ENCODE data around the gene ST6GALNAC5.

Gene ST6GALNAC5

GRCh38 chr1:77076759-77077158 lies 209.5 kb downstream of the ST6GALNAC5 start:
- Histone ChIP-seq H3K4me1 (ENCODE audit: control insufficient read depth, insufficient read depth, low read length, poor library complexity, severe bottlenecking) (no peaks in the 10 kb centered on the region), H3K36me3 (ENCODE audit: control insufficient read depth, insufficient read depth, low read length) (no peaks in the 10 kb centered on the region), H3K27ac (ENCODE audit: low read depth, low read length, severe bottlenecking) (no peak overlapping the region), H3K4me3 (ENCODE audit: extremely low read depth, insufficient read depth, low read length, poor library complexity, severe bottlenecking) (no peak overlapping the region), H3K9me3 (ENCODE audit: control insufficient read depth, low read length) (no peaks in the 10 kb centered on the region)
- WGBS, 2 experiments (ENCODE audit: insufficient coverage in 2 of 2), result 78 to 86% methylated on average over 1 to 2 of the region's 2 CpGs

GRCh38 chr1:77081834-77082233 lies 214.6 kb downstream of the ST6GALNAC5 start:
- H3K4me1 ChIP-seq (ENCODE audit: control insufficient read depth, insufficient read depth, low read length, poor library complexity, severe bottlenecking), result no peaks in the 10 kb centered on the region
- H3K9me3 ChIP-seq (ENCODE audit: control insufficient read depth, low read length), result no peaks in the 10 kb centered on the region
- H3K36me3 ChIP-seq (ENCODE audit: control insufficient read depth, insufficient read depth, low read length), result no peaks in the 10 kb centered on the region
- 79 to 88% methylated on average over 3 to 4 of the region's 4 CpGs for WGBS, 2 experiments (ENCODE audit: insufficient coverage in 2 of 2)
- no peak overlapping the region for H3K4me3 ChIP-seq (ENCODE audit: extremely low read depth, insufficient read depth, low read length, poor library complexity, severe bottlenecking)
- no peak overlapping the region for H3K27ac ChIP-seq (ENCODE audit: low read depth, low read length, severe bottlenecking)

- H3K9me3 ChIP-seq (ENCODE audit: control insufficient read depth, low read length), result no peaks in the 10 kb centered on the region
- H3K36me3 ChIP-seq (ENCODE audit: control insufficient read depth, insufficient read depth, low read length), result no peaks in the 10 kb centered on the region
- H3K4me1 ChIP-seq (ENCODE audit: control insufficient read depth, insufficient read depth, low read length, poor library complexity, severe bottlenecking), result no peaks in the 10 kb centered on the region
- no peak overlapping the region for H3K4me3 ChIP-seq (ENCODE audit: extremely low read depth, insufficient read depth, low read length, poor library complexity, severe bottlenecking)
- WGBS, 2 experiments (ENCODE audit: insufficient coverage in 2 of 2), result 67% methylated on average over 1 of the region's 2 CpGs; no CpG with 5 or more reads in 1 of the 2 experiments
- no peak overlapping the region for H3K27ac ChIP-seq (ENCODE audit: low read depth, low read length, severe bottlenecking)
Observed at GRCh38 chr1:77084457-77084856, 217.2 kb downstream of the ST6GALNAC5 start.

- no peaks in the 10 kb centered on the region for H3K4me1 ChIP-seq (ENCODE audit: control insufficient read depth, insufficient read depth, low read length, poor library complexity, severe bottlenecking)
- no peak overlapping the region for H3K27ac ChIP-seq (ENCODE audit: low read depth, low read length, severe bottlenecking)
- H3K36me3 ChIP-seq (ENCODE audit: control insufficient read depth, insufficient read depth, low read length), result no peaks in the 10 kb centered on the region
- no peak overlapping the region for H3K4me3 ChIP-seq (ENCODE audit: extremely low read depth, insufficient read depth, low read length, poor library complexity, severe bottlenecking)
- no peaks in the 10 kb centered on the region for H3K9me3 ChIP-seq (ENCODE audit: control insufficient read depth, low read length)
- 100% methylated on average over 1 of the region's 1 CpG; no CpG with 5 or more reads in 1 of the 2 experiments for WGBS, 2 experiments (ENCODE audit: insufficient coverage in 2 of 2)
Observed at GRCh38 chr1:77085109-77085508, 217.8 kb downstream of the ST6GALNAC5 start.

GRCh38 chr1:77089756-77090155 lies 222.5 kb downstream of the ST6GALNAC5 start:
- Histone ChIP-seq H3K36me3 (ENCODE audit: control insufficient read depth, insufficient read depth, low read length) (no peaks in the 10 kb centered on the region), H3K27ac (ENCODE audit: low read depth, low read length, severe bottlenecking) (no peak overlapping the region), H3K4me1 (ENCODE audit: control insufficient read depth, insufficient read depth, low read length, poor library complexity, severe bottlenecking) (no peaks in the 10 kb centered on the region), H3K4me3 (ENCODE audit: extremely low read depth, insufficient read depth, low read length, poor library complexity, severe bottlenecking) (no peak overlapping the region), H3K9me3 (ENCODE audit: control insufficient read depth, low read length) (no peaks in the 10 kb centered on the region)
- WGBS, 2 experiments (ENCODE audit: insufficient coverage in 2 of 2), result 83 to 94% methylated on average over 2 of the region's 2 CpGs

GRCh38 chr1:77095236-77095635 lies 228.0 kb downstream of the ST6GALNAC5 start:
- Histone ChIP-seq H3K36me3 (ENCODE audit: control insufficient read depth, insufficient read depth, low read length) (no peaks in the 10 kb centered on the region), H3K9me3 (ENCODE audit: control insufficient read depth, low read length) (no peaks in the 10 kb centered on the region), H3K4me1 (ENCODE audit: control insufficient read depth, insufficient read depth, low read length, poor library complexity, severe bottlenecking) (no peaks in the 10 kb centered on the region), H3K4me3 (ENCODE audit: extremely low read depth, insufficient read depth, low read length, poor library complexity, severe bottlenecking) (no peak overlapping the region), H3K27ac (ENCODE audit: low read depth, low read length, severe bottlenecking) (no peak overlapping the region)
- WGBS, 2 experiments (ENCODE audit: insufficient coverage in 2 of 2), result 60% methylated on average over 1 of the region's 1 CpG; no CpG with 5 or more reads in 1 of the 2 experiments

- no peaks in the 10 kb centered on the region for H3K4me1 ChIP-seq (ENCODE audit: control insufficient read depth, insufficient read depth, low read length, poor library complexity, severe bottlenecking)
- no peak overlapping the region for H3K4me3 ChIP-seq (ENCODE audit: extremely low read depth, insufficient read depth, low read length, poor library complexity, severe bottlenecking)
- H3K27ac ChIP-seq (ENCODE audit: low read depth, low read length, severe bottlenecking), result no peak overlapping the region
- WGBS, 2 experiments (ENCODE audit: insufficient coverage in 2 of 2), result 84 to 86% methylated on average over 3 of the region's 9 CpGs
- H3K9me3 ChIP-seq (ENCODE audit: control insufficient read depth, low read length), result no peaks in the 10 kb centered on the region
- no peaks in the 10 kb centered on the region for H3K36me3 ChIP-seq (ENCODE audit: control insufficient read depth, insufficient read depth, low read length)
Observed at GRCh38 chr1:77096496-77097255, 229.4 kb downstream of the ST6GALNAC5 start.

- H3K4me3 ChIP-seq (ENCODE audit: extremely low read depth, insufficient read depth, low read length, poor library complexity, severe bottlenecking), result no peak overlapping the region
- H3K9me3 ChIP-seq (ENCODE audit: control insufficient read depth, low read length), result no peaks in the 10 kb centered on the region
- H3K4me1 ChIP-seq (ENCODE audit: control insufficient read depth, insufficient read depth, low read length, poor library complexity, severe bottlenecking), result no peaks in the 10 kb centered on the region
- WGBS, 2 experiments (ENCODE audit: insufficient coverage in 2 of 2), result no CpG with 5 or more reads among the region's 1 CpG
- no peak overlapping the region for H3K27ac ChIP-seq (ENCODE audit: low read depth, low read length, severe bottlenecking)
- no peaks in the 10 kb centered on the region for H3K36me3 ChIP-seq (ENCODE audit: control insufficient read depth, insufficient read depth, low read length)
Observed at GRCh38 chr1:77100875-77101274, 233.6 kb downstream of the ST6GALNAC5 start.

- WGBS, 2 experiments (ENCODE audit: insufficient coverage in 2 of 2), result 76 to 100% methylated on average over 2 to 3 of the region's 4 CpGs
Observed at GRCh38 chr1:77103486-77103885, 236.2 kb downstream of the ST6GALNAC5 start.

GRCh38 chr1:77104672-77105071 lies 237.4 kb downstream of the ST6GALNAC5 start:
- no peak overlapping the region for H3K4me3 ChIP-seq (ENCODE audit: extremely low read depth, insufficient read depth, low read length, poor library complexity, severe bottlenecking)
- H3K27ac ChIP-seq (ENCODE audit: low read depth, low read length, severe bottlenecking), result no peak overlapping the region
- H3K4me1 ChIP-seq (ENCODE audit: control insufficient read depth, insufficient read depth, low read length, poor library complexity, severe bottlenecking), result no peaks in the 10 kb centered on the region
- WGBS, 2 experiments (ENCODE audit: insufficient coverage in 2 of 2), result 88 to 94% methylated on average over 6 to 7 of the region's 10 CpGs
- no peaks in the 10 kb centered on the region for H3K9me3 ChIP-seq (ENCODE audit: control insufficient read depth, low read length)
- no peaks in the 10 kb centered on the region for H3K36me3 ChIP-seq (ENCODE audit: control insufficient read depth, insufficient read depth, low read length)

More at GRCh38 chr1:77103486-77103885, 236.2 kb downstream of the ST6GALNAC5 start:
- H3K9me3 ChIP-seq (ENCODE audit: control insufficient read depth, low read length), result no peaks in the 10 kb centered on the region
- H3K36me3 ChIP-seq (ENCODE audit: control insufficient read depth, insufficient read depth, low read length), result no peaks in the 10 kb centered on the region
- H3K4me3 ChIP-seq (ENCODE audit: extremely low read depth, insufficient read depth, low read length, poor library complexity, severe bottlenecking), result no peak overlapping the region
- no peak overlapping the region for H3K27ac ChIP-seq (ENCODE audit: low read depth, low read length, severe bottlenecking)
- no peaks in the 10 kb centered on the region for H3K4me1 ChIP-seq (ENCODE audit: control insufficient read depth, insufficient read depth, low read length, poor library complexity, severe bottlenecking)
